HEK293 (cell line): ENCODE measurements around the gene PACS1.

Source experiments
- BCL11A ChIP-seq: fragments of 450-650 bp; formaldehyde crosslinking; IDR thresholded peaks from 2 replicates; pipeline ENCODE4 v1.5.1; 2016; ENCODE audit warnings: low read depth, missing biosample characterization, missing genetic modification characterization
- GFI1B ChIP-seq: fragments of 450-650 bp; formaldehyde crosslinking; IDR thresholded peaks from 2 replicates; pipeline ENCODE4 v1.5.1; 2016; ENCODE audit warnings: missing biosample characterization, missing genetic modification characterization
- GLI2 ChIP-seq: fragments of 450-650 bp; formaldehyde crosslinking; IDR thresholded peaks from 2 replicates; pipeline ENCODE4; 2017; ENCODE audit warnings: missing biosample characterization, missing genetic modification characterization, low read depth, borderline replicate concordance
- HOXC10 ChIP-seq: sonication (generic); formaldehyde crosslinking; IDR thresholded peaks from 2 replicates; pipeline ENCODE4 v1.8.1; 2023; ENCODE audit warnings: mild to moderate bottlenecking, missing genetic modification reagents
- IKZF3 ChIP-seq: fragments of 450-650 bp; IDR thresholded peaks from 2 replicates; pipeline ENCODE4 v1.5.0; 2018; ENCODE audit warnings: missing biosample characterization, mild to moderate bottlenecking, missing genetic modification characterization, moderate library complexity
- KLF1 ChIP-seq: fragments of 450-650 bp; formaldehyde crosslinking; IDR thresholded peaks from 2 replicates; pipeline ENCODE4 v1.5.1; 2016; ENCODE audit warnings: missing biosample characterization, missing genetic modification characterization
- MYNN ChIP-seq: fragments of 450-650 bp; formaldehyde crosslinking; IDR thresholded peaks from 2 replicates; pipeline ENCODE4 v1.5.1; 2016; ENCODE audit warnings: missing biosample characterization, missing genetic modification characterization, borderline replicate concordance
- SALL2 ChIP-seq: fragments of 450-650 bp; formaldehyde crosslinking; IDR thresholded peaks from 2 replicates; pipeline ENCODE4 v1.5.0; 2017; ENCODE audit warnings: missing biosample characterization, mild to moderate bottlenecking, missing genetic modification characterization, borderline replicate concordance
- ZBTB20 ChIP-seq: fragments of 450-650 bp; formaldehyde crosslinking; IDR thresholded peaks from 2 replicates; pipeline ENCODE4 v1.5.1; 2016; ENCODE audit warnings: missing biosample characterization, missing genetic modification characterization
- ZBTB21 ChIP-seq: fragments of 450-650 bp; formaldehyde crosslinking; IDR thresholded peaks from 2 replicates; pipeline ENCODE4 v1.5.1; 2017; ENCODE audit warnings: missing biosample characterization, missing genetic modification characterization
- ZIC2 ChIP-seq: fragments of 450-650 bp; formaldehyde crosslinking; IDR thresholded peaks from 2 replicates; pipeline ENCODE4 v1.5.1; 2016; ENCODE audit warnings: missing biosample characterization, missing genetic modification characterization
- ZNF138 ChIP-seq: fragments of 450-650 bp; formaldehyde crosslinking; IDR thresholded peaks from 2 replicates; pipeline ENCODE4 v1.5.1; 2016; ENCODE audit warnings: missing biosample characterization, missing genetic modification characterization, borderline replicate concordance
- ZNF174 ChIP-seq: fragments of 450-650 bp; formaldehyde crosslinking; IDR thresholded peaks from 2 replicates; pipeline ENCODE4 v1.5.0; 2017; ENCODE audit warnings: missing biosample characterization, mild to moderate bottlenecking, missing genetic modification characterization
- ZNF184 ChIP-seq: fragments of 450-650 bp; IDR thresholded peaks from 2 replicates; pipeline ENCODE4 v1.5.1; 2018; ENCODE audit warnings: missing biosample characterization, mild to moderate bottlenecking, missing genetic modification characterization
- ZNF223 ChIP-seq: fragments of 450-650 bp; formaldehyde crosslinking; IDR thresholded peaks from 2 replicates; pipeline ENCODE4 v1.5.1; 2016; ENCODE audit warnings: missing biosample characterization, missing genetic modification characterization
- ZNF274 ChIP-seq, 2 experiments: fragments of 200-500 bp in 1 of 2; fragments of 450-650 bp in 1 of 2; sonication (Bioruptor generic) in 1 of 2; formaldehyde crosslinking in 1 of 2; IDR thresholded peaks; 2 replicates each; pipeline versions ENCODE4 v1.5.1 to v1.6.1; 2014 to 2016; ENCODE audit warnings: borderline replicate concordance in 1 of 2, inconsistent platforms in 1 of 2, low read length in 1 of 2, missing biosample characterization in 1 of 2, missing genetic modification characterization in 1 of 2
- ZNF292 ChIP-seq: fragments of 450-650 bp; formaldehyde crosslinking; IDR thresholded peaks from 2 replicates; pipeline ENCODE4 v1.5.1; 2016; ENCODE audit warnings: low read depth, missing biosample characterization, missing genetic modification characterization, borderline replicate concordance
- ZNF324 ChIP-seq: fragments of 450-650 bp; formaldehyde crosslinking; IDR thresholded peaks from 2 replicates; pipeline ENCODE4 v1.5.1; 2016; ENCODE audit warnings: missing biosample characterization, missing genetic modification characterization
- ZNF366 ChIP-seq: fragments of 450-650 bp; formaldehyde crosslinking; conservative IDR thresholded peaks from 2 replicates; pipeline ENCODE4 v1.5.1; 2016; ENCODE audit warnings: missing biosample characterization, missing genetic modification characterization
- ZNF394 ChIP-seq: fragments of 450-650 bp; formaldehyde crosslinking; IDR thresholded peaks from 2 replicates; pipeline ENCODE4 v1.5.1; 2016; ENCODE audit warnings: missing biosample characterization, missing genetic modification characterization, mild to moderate bottlenecking, moderate library complexity, borderline replicate concordance
- ZNF433 ChIP-seq: fragments of 450-650 bp; formaldehyde crosslinking; IDR thresholded peaks from 2 replicates; pipeline ENCODE4 v1.5.1; 2016; ENCODE audit warnings: missing biosample characterization, missing genetic modification characterization, low read depth
- ZNF501 ChIP-seq: fragments of 450-650 bp; formaldehyde crosslinking; IDR thresholded peaks from 2 replicates; pipeline ENCODE4 v1.5.1; 2016; ENCODE audit warnings: missing biosample characterization, missing genetic modification characterization
- ZNF544 ChIP-seq: fragments of 450-650 bp; formaldehyde crosslinking; IDR thresholded peaks from 2 replicates; pipeline ENCODE4 v1.5.0; 2017; ENCODE audit warnings: missing biosample characterization, missing genetic modification characterization
- ZNF660 ChIP-seq: fragments of 450-650 bp; IDR thresholded peaks from 2 replicates; pipeline ENCODE4 v1.5.1; 2018; ENCODE audit warnings: missing biosample characterization, mild to moderate bottlenecking, missing genetic modification characterization
- ZNF837 ChIP-seq: fragments of 450-650 bp; formaldehyde crosslinking; IDR thresholded peaks from 2 replicates; pipeline ENCODE4 v1.5.1; 2016; ENCODE audit warnings: missing biosample characterization, missing genetic modification characterization
- TF ChIP-seq, protein P1 (sequence below): fragments of 450-650 bp; formaldehyde crosslinking; optimal IDR thresholded peaks from 2 replicates; pipeline ENCODE3; 2016; ENCODE audit warnings: missing biosample characterization, mild to moderate bottlenecking, missing genetic modification characterization
- TF ChIP-seq, protein P2 (sequence below): fragments of 450-650 bp; formaldehyde crosslinking; IDR thresholded peaks from 2 replicates; pipeline ENCODE4 v1.5.1; 2016; ENCODE audit warnings: missing biosample characterization, missing genetic modification characterization
- TF ChIP-seq, protein P3 (sequence below): fragments of 450-650 bp; formaldehyde crosslinking; IDR thresholded peaks from 2 replicates; pipeline ENCODE4 v1.5.1; 2017; ENCODE audit warnings: missing biosample characterization, missing genetic modification characterization
- TF ChIP-seq, protein P4 (sequence below): fragments of 450-650 bp; formaldehyde crosslinking; IDR thresholded peaks from 2 replicates; pipeline ENCODE4 v1.5.1; 2017; ENCODE audit warnings: missing biosample characterization, missing genetic modification characterization
- TF ChIP-seq, protein P5 (sequence below): fragments of 450-650 bp; formaldehyde crosslinking; IDR thresholded peaks from 2 replicates; pipeline ENCODE4 v1.5.1; 2017; ENCODE audit warnings: missing biosample characterization, missing genetic modification characterization

Gene PACS1

DNA sequence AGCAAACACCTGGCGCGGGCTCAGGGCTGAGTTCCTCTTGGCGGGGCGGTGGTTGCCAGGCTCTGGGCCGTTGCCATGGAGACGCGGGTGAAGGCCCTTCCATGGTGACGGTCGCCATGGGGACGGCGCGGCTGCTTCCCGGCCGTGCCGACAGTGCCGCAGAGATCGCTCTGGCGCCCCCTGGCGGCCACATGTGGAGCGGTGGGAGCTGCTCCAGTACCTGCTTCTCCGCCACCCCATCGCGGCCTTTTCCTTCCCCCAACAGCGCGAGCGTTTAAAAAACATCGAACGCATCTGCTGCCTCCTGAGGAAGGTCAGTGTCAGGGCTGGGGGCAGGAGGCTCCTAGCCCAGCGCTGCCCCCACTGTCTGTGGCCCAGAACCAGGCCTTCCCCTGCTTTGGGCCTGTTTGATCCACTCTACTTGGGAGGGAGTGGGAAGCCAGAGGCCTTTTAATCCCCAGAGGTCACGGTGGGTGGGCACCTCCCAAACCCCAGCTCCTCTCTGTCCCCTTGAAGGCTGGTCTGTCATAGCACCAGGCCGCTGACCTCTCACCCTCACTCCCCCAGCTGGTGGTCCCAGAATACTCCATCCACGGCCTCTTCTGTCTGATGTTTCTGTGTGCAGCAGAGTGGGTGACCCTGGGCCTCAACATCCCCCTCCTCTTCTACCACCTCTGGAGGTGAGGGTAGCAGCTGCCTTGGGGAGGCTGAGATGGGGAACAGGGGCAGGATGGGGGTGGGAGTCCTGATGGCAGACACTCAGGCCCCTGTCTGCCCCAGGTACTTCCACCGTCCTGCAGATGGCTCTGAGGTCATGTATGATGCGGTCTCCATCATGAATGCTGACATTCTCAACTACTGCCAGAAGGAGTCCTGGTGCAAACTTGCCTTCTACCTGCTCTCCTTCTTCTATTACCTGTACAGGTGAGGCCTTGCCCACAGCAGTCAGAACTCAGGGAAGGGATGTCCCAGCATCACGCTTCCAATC is 212.7 kb downstream of the PACS1 start (continued):
- TF ChIP-seq ZNF292 (no peak), ZNF837 (no peak), IKZF3 (tag by site-specific recombination) (0 out of 2 replicates have a peak, but pooled peaks have one; percentile 38), KLF1 (tag by site-specific recombination) (no peak), ZNF501 (tag by site-specific recombination) (no peak), ZNF660 (tag by site-specific recombination) (0 out of 2 replicates have a peak, but pooled peaks have one; percentile 35), ZBTB20 (tag by site-specific recombination) (no peak), ZNF138 (tag by site-specific recombination) (no peak), HOXC10 (CRISPR knock-in tag) (no peak), ZNF184 (tag by site-specific recombination) (no peak), ZNF394 (peak; percentile 61; the same call in 1 of the 2 replicates), ZNF433 (no peak), ZNF366 (no peak), ZNF324 (tag by site-specific recombination) (0 out of 2 replicates have a peak, but pooled peaks have one; percentile 23), MYNN (peak; percentile 99), ZNF223 (tag by site-specific recombination) (no peak), ZNF274 (IDR thresholded peaks at IDR 0.05; ENCODE audit: low read length) (no peak), ZNF274 (tag by site-specific recombination; IDR thresholded peaks at IDR 0.05; ENCODE audit: borderline replicate concordance) (no peak), ZNF174 (tag by site-specific recombination) (no peak), ZIC2 (tag by site-specific recombination) (0 out of 2 replicates have a peak, but pooled peaks have one; percentile 28), GLI2 (no peak), GFI1B (tag by site-specific recombination) (no peak), SALL2 (no peak), BCL11A (tag by site-specific recombination) (no peak), ZBTB21 (tag by site-specific recombination) (no peak), ZNF544 (tag by site-specific recombination) (no peak)
- TF ChIP-seq, protein P1, sequence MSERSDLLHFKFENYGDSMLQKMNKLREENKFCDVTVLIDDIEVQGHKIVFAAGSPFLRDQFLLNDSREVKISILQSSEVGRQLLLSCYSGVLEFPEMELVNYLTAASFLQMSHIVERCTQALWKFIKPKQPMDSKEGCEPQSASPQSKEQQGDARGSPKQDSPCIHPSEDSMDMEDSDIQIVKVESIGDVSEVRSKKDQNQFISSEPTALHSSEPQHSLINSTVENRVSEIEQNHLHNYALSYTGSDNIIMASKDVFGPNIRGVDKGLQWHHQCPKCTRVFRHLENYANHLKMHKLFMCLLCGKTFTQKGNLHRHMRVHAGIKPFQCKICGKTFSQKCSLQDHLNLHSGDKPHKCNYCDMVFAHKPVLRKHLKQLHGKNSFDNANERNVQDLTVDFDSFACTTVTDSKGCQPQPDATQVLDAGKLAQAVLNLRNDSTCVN (tag by site-specific recombination): peak; percentile 15
- TF ChIP-seq, protein P2, sequence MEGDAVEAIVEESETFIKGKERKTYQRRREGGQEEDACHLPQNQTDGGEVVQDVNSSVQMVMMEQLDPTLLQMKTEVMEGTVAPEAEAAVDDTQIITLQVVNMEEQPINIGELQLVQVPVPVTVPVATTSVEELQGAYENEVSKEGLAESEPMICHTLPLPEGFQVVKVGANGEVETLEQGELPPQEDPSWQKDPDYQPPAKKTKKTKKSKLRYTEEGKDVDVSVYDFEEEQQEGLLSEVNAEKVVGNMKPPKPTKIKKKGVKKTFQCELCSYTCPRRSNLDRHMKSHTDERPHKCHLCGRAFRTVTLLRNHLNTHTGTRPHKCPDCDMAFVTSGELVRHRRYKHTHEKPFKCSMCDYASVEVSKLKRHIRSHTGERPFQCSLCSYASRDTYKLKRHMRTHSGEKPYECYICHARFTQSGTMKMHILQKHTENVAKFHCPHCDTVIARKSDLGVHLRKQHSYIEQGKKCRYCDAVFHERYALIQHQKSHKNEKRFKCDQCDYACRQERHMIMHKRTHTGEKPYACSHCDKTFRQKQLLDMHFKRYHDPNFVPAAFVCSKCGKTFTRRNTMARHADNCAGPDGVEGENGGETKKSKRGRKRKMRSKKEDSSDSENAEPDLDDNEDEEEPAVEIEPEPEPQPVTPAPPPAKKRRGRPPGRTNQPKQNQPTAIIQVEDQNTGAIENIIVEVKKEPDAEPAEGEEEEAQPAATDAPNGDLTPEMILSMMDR (tag by site-specific recombination): peak; percentile 93
- TF ChIP-seq, protein P3, sequence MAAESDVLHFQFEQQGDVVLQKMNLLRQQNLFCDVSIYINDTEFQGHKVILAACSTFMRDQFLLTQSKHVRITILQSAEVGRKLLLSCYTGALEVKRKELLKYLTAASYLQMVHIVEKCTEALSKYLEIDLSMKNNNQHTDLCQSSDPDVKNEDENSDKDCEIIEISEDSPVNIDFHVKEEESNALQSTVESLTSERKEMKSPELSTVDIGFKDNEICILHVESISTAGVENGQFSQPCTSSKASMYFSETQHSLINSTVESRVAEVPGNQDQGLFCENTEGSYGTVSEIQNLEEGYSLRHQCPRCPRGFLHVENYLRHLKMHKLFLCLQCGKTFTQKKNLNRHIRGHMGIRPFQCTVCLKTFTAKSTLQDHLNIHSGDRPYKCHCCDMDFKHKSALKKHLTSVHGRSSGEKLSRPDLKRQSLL (tag by site-specific recombination): 0 out of 2 replicates have a peak, but pooled peaks have one; percentile 8
- TF ChIP-seq, protein P4, sequence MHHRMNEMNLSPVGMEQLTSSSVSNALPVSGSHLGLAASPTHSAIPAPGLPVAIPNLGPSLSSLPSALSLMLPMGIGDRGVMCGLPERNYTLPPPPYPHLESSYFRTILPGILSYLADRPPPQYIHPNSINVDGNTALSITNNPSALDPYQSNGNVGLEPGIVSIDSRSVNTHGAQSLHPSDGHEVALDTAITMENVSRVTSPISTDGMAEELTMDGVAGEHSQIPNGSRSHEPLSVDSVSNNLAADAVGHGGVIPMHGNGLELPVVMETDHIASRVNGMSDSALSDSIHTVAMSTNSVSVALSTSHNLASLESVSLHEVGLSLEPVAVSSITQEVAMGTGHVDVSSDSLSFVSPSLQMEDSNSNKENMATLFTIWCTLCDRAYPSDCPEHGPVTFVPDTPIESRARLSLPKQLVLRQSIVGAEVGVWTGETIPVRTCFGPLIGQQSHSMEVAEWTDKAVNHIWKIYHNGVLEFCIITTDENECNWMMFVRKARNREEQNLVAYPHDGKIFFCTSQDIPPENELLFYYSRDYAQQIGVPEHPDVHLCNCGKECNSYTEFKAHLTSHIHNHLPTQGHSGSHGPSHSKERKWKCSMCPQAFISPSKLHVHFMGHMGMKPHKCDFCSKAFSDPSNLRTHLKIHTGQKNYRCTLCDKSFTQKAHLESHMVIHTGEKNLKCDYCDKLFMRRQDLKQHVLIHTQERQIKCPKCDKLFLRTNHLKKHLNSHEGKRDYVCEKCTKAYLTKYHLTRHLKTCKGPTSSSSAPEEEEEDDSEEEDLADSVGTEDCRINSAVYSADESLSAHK: no peak
- TF ChIP-seq, protein P5, sequence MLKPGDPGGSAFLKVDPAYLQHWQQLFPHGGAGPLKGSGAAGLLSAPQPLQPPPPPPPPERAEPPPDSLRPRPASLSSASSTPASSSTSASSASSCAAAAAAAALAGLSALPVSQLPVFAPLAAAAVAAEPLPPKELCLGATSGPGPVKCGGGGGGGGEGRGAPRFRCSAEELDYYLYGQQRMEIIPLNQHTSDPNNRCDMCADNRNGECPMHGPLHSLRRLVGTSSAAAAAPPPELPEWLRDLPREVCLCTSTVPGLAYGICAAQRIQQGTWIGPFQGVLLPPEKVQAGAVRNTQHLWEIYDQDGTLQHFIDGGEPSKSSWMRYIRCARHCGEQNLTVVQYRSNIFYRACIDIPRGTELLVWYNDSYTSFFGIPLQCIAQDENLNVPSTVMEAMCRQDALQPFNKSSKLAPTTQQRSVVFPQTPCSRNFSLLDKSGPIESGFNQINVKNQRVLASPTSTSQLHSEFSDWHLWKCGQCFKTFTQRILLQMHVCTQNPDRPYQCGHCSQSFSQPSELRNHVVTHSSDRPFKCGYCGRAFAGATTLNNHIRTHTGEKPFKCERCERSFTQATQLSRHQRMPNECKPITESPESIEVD (tag by site-specific recombination): no peak
